SU-DHL-6 (cell line): ENCODE measurements around the gene MTERF1.

Experiments
- EZH2phosphoT487 ChIP-seq: fragments of 200-600 bp; sonication (generic), shearing (Covaris generic); conservative IDR thresholded peaks from 2 replicates; pipeline ENCODE4 v1.6.1; 2018; ENCODE audit warnings: mild to moderate bottlenecking, antibody characterized with exemption, low read length, moderate library complexity, mixed read lengths
- TF ChIP-seq, protein P1 (sequence below): fragments of 200-600 bp; sonication (generic); IDR thresholded peaks from one replicate; pipeline ENCODE4 v1.5.1; 2017; ENCODE audit warnings: antibody characterized with exemption, mild to moderate bottlenecking, low read length, moderate library complexity; ENCODE audit not compliant: insufficient read depth, poor library complexity, severe bottlenecking

DNA sequence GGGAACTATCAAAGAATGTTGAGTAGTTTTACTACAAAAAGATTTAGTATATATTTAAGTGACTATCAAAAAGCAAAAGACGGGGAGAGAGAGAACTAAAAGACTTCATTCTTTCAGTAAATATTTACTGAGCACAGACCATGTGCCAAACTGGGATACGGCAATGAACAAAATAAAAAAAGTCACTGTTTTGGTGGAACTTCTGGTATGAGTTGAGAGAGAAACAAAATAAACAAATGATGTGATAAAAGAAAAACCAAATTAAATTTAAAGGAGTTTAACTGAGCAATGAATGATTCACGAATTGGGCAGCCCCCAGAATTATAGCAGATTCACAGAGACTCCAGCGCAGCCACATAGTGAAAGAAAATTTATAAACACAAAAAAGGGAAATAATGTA lies 42.4 kb upstream of the MTERF1 start:
- TF ChIP-seq, protein P1, sequence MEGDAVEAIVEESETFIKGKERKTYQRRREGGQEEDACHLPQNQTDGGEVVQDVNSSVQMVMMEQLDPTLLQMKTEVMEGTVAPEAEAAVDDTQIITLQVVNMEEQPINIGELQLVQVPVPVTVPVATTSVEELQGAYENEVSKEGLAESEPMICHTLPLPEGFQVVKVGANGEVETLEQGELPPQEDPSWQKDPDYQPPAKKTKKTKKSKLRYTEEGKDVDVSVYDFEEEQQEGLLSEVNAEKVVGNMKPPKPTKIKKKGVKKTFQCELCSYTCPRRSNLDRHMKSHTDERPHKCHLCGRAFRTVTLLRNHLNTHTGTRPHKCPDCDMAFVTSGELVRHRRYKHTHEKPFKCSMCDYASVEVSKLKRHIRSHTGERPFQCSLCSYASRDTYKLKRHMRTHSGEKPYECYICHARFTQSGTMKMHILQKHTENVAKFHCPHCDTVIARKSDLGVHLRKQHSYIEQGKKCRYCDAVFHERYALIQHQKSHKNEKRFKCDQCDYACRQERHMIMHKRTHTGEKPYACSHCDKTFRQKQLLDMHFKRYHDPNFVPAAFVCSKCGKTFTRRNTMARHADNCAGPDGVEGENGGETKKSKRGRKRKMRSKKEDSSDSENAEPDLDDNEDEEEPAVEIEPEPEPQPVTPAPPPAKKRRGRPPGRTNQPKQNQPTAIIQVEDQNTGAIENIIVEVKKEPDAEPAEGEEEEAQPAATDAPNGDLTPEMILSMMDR = no peak
- no peak for TF ChIP-seq EZH2phosphoT487
